OCI-LY1 (cell line): ENCODE measurements around the gene FRS3.

Experiments used
- H2AFZ ChIP-seq: fragments of 200-600 bp; sonication (generic), shearing (Covaris generic); 2 replicates; pipeline ENCODE4 v1.6.0; 2014; ENCODE audit warnings: antibody characterized with exemption, mild to moderate bottlenecking, low read length
- H3F3A ChIP-seq: fragments of 200-600 bp; sonication (generic), shearing (Covaris generic); 2 replicates; pipeline ENCODE4 v1.6.0; 2014; ENCODE audit warnings: mild to moderate bottlenecking, antibody characterized with exemption, low read length, moderate library complexity; ENCODE audit not compliant: insufficient read depth
- H3K27ac ChIP-seq: fragments of 200-600 bp; sonication (generic); 2 replicates; pipeline ENCODE4 v1.5.1; 2014; ENCODE audit warnings: low read length, mixed run types, mild to moderate bottlenecking, low read depth; ENCODE audit not compliant: poor library complexity, severe bottlenecking
- H3K27me3 ChIP-seq: fragments of 200-600 bp; sonication (generic); 2 replicates; pipeline ENCODE4 v1.6.0; 2014; ENCODE audit warnings: antibody characterized with exemption, mild to moderate bottlenecking, low read length, moderate library complexity; ENCODE audit not compliant: insufficient read depth
- H3K36me3 ChIP-seq: fragments of 200-600 bp; sonication (generic); 2 replicates; pipeline ENCODE4 v1.6.1; 2014; ENCODE audit warnings: mild to moderate bottlenecking, antibody characterized with exemption, low read length, moderate library complexity, mixed read lengths; ENCODE audit not compliant: insufficient read depth
- H3K4me1 ChIP-seq: fragments of 200-600 bp; sonication (generic); 2 replicates; pipeline ENCODE4 v1.5.1; 2014; ENCODE audit warnings: mild to moderate bottlenecking, low read length, moderate library complexity; ENCODE audit not compliant: insufficient read depth, severe bottlenecking
- H3K4me2 ChIP-seq: fragments of 200-600 bp; sonication (generic), shearing (Covaris generic); 2 replicates; pipeline ENCODE4 v1.6.1; 2014; ENCODE audit warnings: low read length
- H3K4me3 ChIP-seq: fragments of 200-600 bp; sonication (generic); 2 replicates; pipeline ENCODE4 v1.5.1; 2014; ENCODE audit warnings: low read length, low read depth, mild to moderate bottlenecking, mixed read lengths; ENCODE audit not compliant: poor library complexity, severe bottlenecking
- H3K79me2 ChIP-seq: fragments of 200-600 bp; shearing (Covaris generic); 2 replicates; pipeline ENCODE4 v1.6.1; 2016; ENCODE audit warnings: mixed run types, low read length, mixed read lengths; ENCODE audit not compliant: insufficient read depth
- H3K9ac ChIP-seq: fragments of 200-600 bp; sonication (generic), shearing (Covaris generic); 2 replicates; pipeline ENCODE4 v1.6.1; 2014; ENCODE audit warnings: mild to moderate bottlenecking, low read length, mixed read lengths
- H3K9me2 ChIP-seq: fragments of 200-600 bp; sonication (generic), shearing (Covaris generic); 2 replicates; pipeline ENCODE4 v1.6.1; 2014; ENCODE audit warnings: low read depth, mild to moderate bottlenecking, low read length, mixed read lengths
- H3K9me3 ChIP-seq: fragments of 200-600 bp; shearing (Covaris generic); 2 replicates; pipeline ENCODE4 v1.6.1; 2014; ENCODE audit warnings: low read length, mixed read lengths
- H4K20me1 ChIP-seq: fragments of 200-600 bp; sonication (generic), shearing (Covaris generic); 2 replicates; pipeline ENCODE4 v1.6.0; 2016; ENCODE audit warnings: mild to moderate bottlenecking, low read length; ENCODE audit not compliant: insufficient read depth
- CTCF ChIP-seq: fragments of 200-600 bp; sonication (generic), shearing (Covaris generic); IDR thresholded peaks from 2 replicates; pipeline ENCODE4 v1.5.1; 2017; ENCODE audit warnings: mild to moderate bottlenecking, antibody characterized with exemption, low read length, moderate library complexity, mixed read lengths
- EZH2 ChIP-seq: fragments of 200-600 bp; sonication (generic), shearing (Covaris generic); IDR thresholded peaks from 2 replicates; pipeline ENCODE4 v1.8.0; 2017; ENCODE audit warnings: borderline replicate concordance, mixed run types, mild to moderate bottlenecking, antibody characterized with exemption, low read length, moderate library complexity, mixed read lengths

The FRS3 gene

GRCh38 chr6:41758641-41759035, 21.1 kb downstream of the FRS3 start:
- H4K20me1 ChIP-seq, result no peaks in the 10 kb centered on the region
- no peak overlapping the region for H2AFZ ChIP-seq
- no peak overlapping the region for H3K9ac ChIP-seq
- peaks cover 4% of the 10 kb centered on the region; the same call in 1 of the 2 replicates for H3K27me3 ChIP-seq
- H3K4me2 ChIP-seq, result no peak overlapping the region
- no peaks in the 10 kb centered on the region for H3F3A ChIP-seq
- H3K36me3 ChIP-seq, result no peaks in the 10 kb centered on the region
- H3K9me2 ChIP-seq, result no peaks in the 10 kb centered on the region
- H3K27ac ChIP-seq, result no peak overlapping the region
- TF ChIP-seq EZH2 (no peak), CTCF (no peak)
- H3K4me3 ChIP-seq, result no peak overlapping the region
- no peaks in the 10 kb centered on the region for H3K4me1 ChIP-seq
- no peaks in the 10 kb centered on the region for H3K9me3 ChIP-seq
- no peaks in the 10 kb centered on the region for H3K79me2 ChIP-seq

- no peak overlapping the region for H2AFZ ChIP-seq
- H3K4me1 ChIP-seq, result no peaks in the 10 kb centered on the region
- H3K9ac ChIP-seq, result no peak overlapping the region
- H3K9me3 ChIP-seq, result no peaks in the 10 kb centered on the region
- no peaks in the 10 kb centered on the region for H3K9me2 ChIP-seq
- no peaks in the 10 kb centered on the region for H3F3A ChIP-seq
- H3K4me2 ChIP-seq, result no peak overlapping the region
- TF ChIP-seq EZH2 (no peak), CTCF (no peak)
- H4K20me1 ChIP-seq, result no peaks in the 10 kb centered on the region
- H3K4me3 ChIP-seq, result no peak overlapping the region
- H3K36me3 ChIP-seq, result no peaks in the 10 kb centered on the region
- no peaks in the 10 kb centered on the region for H3K79me2 ChIP-seq
- H3K27ac ChIP-seq, result no peak overlapping the region
- peaks cover 4% of the 10 kb centered on the region; the same call in 1 of the 2 replicates for H3K27me3 ChIP-seq
These were observed 21.6 kb downstream of the FRS3 start for GRCh38 chr6:41757931-41758640.

- H3K27me3 ChIP-seq, result peaks cover 4% of the 10 kb centered on the region; the same call in 1 of the 2 replicates
- no peaks in the 10 kb centered on the region for H4K20me1 ChIP-seq
- H3K79me2 ChIP-seq, result no peaks in the 10 kb centered on the region
- no peak for TF ChIP-seq EZH2
- no peaks in the 10 kb centered on the region for H3K9me2 ChIP-seq
- H3K9ac ChIP-seq, result no peak overlapping the region
- H3K4me3 ChIP-seq, result no peak overlapping the region
- H3K27ac ChIP-seq, result no peak overlapping the region
- H3K36me3 ChIP-seq, result no peaks in the 10 kb centered on the region
- H3K4me2 ChIP-seq, result no peak overlapping the region
- no peaks in the 10 kb centered on the region for H3K4me1 ChIP-seq
- H3K9me3 ChIP-seq, result no peaks in the 10 kb centered on the region
- no peak overlapping the region for H2AFZ ChIP-seq
- H3F3A ChIP-seq, result no peaks in the 10 kb centered on the region
These were observed 22.4 kb downstream of the FRS3 start for GRCh38 chr6:41757271-41757670.

- Histone ChIP-seq H3K27ac (no peak overlapping the region), H3F3A (no peaks in the 10 kb centered on the region), H3K4me1 (no peaks in the 10 kb centered on the region), H3K9me2 (no peaks in the 10 kb centered on the region), H3K27me3 (peaks cover 4% of the 10 kb centered on the region; the same call in 1 of the 2 replicates), H3K36me3 (no peaks in the 10 kb centered on the region), H3K4me3 (no peak overlapping the region), H3K79me2 (no peaks in the 10 kb centered on the region), H3K9ac (no peak overlapping the region), H3K9me3 (no peaks in the 10 kb centered on the region), H2AFZ (no peak overlapping the region), H3K4me2 (no peak overlapping the region), H4K20me1 (no peaks in the 10 kb centered on the region)
- TF ChIP-seq CTCF (no peak), EZH2 (no peak)
These were observed 23.3 kb downstream of the FRS3 start for GRCh38 chr6:41756354-41756753.
